NCI-H2227 treated with DMSO at 0.1 percent for 48 hours (cell line): ENCODE measurements around the gene ARHGAP26.

Source experiments
- DNase-seq: peaks from one replicate; lab custom pipeline; 2025; lab: John Stamatoyannopoulos, UW

Gene ARHGAP26

DNA sequence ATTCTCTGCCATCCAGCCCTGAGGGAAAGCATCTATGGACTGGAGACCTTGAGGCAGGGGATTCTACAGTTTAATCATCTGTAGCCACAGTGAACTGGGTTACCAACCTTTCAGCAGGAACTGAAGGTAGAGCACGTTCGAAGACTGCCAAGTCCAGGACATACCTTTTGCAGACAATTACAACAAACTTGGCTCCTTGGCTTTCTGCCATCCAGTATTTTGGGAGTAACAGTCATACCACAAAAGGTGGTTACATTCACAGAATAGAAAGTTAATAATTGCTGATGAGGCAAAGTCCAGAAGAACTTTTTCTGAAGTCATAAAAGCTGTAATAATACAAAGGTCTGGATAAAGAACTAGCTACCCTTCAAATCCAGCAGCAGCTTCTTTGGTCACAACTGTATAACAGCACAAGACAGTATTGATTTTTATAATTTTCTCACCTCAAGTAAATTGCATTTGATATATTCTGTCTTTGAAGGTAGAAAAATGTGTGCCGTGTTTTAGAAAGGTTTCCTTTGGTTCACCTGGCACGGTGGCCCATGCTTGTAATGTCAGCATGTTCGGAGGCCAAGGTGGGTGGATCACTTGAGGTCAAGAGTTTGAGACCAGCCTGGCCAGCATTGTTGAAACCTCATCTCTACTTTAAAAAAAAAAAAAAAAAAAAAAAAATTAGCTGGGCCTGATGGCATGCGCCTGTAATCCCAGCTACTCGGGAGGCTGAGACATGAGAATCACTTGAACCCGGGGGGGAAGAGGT lies 396.7 kb downstream of the ARHGAP26 start:
- DNase-seq = no peak

DNA sequence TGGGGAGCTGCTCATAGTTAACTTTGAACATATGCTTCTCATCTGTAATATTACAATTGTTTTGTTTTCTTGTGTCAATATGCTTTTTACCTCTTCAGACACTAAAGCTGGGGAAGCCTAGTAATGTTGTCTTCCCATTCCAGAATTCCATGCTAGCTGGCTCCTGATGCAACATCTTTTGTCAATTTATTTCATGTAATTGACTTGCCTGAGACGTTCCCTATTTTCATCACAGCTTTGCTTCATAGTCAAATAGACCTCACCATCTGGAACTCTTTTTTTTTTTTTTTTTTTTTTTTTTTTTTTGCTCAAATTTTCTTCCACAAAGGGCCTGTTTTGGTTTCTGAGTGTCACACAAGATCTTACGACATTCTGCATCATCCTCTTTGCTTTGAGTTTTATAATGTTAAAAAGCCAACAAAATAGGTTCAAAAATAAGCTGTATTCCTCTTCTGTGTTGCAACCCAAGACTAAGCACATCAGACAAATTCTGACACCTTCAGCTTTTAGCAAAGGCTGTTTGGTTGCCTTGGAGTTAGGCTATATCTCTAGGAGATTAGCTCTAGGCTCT lies 398.1 kb downstream of the ARHGAP26 start:
- DNase-seq = no peak

DNA sequence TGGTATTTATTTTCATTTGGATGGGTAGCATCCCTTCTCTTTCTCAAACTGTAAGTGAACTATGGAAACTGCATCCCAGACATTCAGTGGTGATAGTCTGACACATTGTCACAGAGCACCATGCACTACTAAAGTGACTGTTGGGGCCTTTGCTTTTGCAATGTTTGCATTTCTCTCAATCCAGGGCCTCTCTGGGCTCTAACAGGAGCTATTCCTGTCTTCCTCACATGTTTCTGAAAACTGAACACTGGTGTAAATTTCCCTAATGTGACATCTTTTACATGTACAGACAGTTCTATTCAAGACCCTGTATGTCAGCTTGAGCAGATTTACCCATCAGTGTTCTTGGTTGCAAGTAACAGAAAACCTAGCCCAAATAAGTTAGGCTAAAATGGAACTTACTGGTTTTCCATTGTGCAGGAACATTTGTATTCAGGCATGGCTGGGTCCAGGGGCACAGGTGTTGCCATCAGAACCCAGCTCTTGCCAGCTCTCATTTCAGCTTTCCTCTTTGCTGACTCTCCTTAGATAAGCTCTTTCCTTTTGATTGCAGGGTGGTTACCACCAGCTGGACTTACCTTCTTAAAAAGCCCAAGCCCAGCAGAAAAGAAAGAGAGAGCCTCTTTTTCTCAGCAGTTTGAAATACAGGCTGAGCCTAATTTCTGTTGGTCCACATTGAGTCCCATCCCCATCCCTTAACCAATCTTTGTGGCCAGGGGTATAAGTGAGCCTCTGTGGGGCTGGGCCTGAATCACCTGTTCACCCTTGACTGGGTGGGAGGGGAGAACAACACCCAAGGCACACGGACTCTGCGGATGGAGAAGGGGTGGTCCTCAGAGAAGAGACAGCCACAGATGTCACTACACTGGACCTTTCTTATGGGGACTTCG lies 399.0 kb downstream of the ARHGAP26 start:
- no peak for DNase-seq

DNA sequence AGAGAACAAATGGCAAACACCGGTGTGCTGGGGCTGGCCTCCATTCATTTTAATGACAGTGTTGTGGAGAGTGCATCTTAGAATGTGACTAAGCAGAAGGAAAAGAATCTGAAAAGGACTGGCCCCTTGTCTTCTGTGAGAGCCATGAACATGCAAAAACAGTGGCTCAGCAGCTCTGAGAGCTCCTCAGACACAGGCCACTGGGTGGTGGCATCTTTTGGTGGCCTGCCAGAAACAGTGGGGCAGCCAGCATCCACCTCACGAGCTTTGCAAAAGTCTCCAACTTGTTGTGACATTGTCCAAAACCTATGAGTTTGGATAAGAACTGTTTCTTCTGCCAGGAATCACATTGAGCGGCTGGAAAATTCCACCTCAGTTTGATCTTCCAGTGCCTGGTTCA lies 399.9 kb downstream of the ARHGAP26 start:
- DNase-seq = no peak

DNA sequence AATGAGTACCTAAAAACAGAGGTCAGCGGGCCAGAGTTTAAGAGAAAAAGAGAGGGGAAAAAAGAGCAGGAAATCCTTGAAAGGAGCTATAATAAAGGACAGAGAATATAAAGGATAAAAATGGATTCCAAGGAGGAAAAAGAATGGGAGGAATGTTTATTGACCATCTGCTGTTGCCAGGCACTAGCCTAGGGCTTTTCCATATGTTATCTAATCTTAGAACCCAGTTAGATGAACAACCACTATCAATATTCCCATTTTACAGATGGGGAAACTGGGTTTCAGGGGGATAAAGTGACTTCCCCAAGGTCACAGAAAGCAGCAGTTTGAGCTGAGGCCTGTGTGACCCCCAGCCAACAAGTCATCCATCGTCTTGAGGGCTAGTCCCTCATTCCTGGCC lies 400.8 kb downstream of the ARHGAP26 start:
- DNase-seq = no peak

DNA sequence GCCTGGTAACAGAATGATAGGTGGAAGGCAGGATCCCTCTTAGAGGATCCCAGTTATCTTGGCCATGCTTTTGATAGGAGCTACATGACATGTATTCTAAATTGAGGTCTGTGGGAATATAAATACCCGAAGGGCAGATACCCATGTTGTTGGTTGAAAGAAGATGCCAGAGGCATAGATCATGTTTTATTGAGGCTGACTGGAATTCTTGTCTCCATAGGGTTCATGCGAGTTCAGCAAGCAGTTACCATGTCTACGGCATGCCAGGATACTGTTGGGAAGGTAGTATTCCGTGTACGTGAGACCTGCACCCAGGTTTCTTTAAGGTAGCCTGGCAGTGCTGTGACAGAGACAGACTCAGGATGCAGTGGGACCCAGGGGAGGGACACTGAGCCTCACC lies 402.6 kb downstream of the ARHGAP26 start:
- no peak for DNase-seq

DNA sequence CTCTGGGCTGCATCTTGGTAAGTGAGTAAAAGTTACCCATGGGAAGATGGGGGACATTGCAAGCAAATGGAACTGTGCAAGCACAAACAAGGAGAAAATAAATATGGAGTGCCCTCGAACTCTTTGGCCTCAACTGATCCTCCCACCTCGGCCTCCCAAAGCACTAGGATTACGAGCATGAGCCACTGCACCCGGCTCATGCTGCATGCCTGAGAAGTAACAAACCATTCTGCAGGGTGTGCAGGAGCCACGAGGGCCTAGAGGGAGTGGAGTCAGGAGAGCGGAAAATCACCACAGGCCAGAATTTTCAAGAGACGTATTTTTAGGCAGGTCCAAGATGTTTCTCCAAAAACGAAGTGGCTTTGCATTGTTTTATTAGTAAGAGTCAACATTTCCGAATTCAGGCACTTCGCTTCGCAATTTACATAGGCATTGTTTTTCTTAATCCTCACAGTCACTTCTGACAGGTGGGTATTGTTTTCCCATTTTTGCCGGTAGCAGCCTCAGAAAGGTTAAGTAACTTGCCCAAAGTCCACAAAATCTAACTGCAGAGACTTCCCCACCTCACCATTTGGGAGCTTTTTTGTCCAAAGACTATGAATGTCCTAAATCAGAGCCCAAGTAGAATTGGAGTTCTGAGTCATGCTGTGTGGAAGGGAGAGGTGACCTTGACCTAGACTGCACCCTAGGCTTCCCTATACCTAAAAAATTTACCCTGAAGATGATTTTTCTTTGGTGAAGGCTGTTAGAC lies 403.1 kb downstream of the ARHGAP26 start:
- no peak for DNase-seq

DNA sequence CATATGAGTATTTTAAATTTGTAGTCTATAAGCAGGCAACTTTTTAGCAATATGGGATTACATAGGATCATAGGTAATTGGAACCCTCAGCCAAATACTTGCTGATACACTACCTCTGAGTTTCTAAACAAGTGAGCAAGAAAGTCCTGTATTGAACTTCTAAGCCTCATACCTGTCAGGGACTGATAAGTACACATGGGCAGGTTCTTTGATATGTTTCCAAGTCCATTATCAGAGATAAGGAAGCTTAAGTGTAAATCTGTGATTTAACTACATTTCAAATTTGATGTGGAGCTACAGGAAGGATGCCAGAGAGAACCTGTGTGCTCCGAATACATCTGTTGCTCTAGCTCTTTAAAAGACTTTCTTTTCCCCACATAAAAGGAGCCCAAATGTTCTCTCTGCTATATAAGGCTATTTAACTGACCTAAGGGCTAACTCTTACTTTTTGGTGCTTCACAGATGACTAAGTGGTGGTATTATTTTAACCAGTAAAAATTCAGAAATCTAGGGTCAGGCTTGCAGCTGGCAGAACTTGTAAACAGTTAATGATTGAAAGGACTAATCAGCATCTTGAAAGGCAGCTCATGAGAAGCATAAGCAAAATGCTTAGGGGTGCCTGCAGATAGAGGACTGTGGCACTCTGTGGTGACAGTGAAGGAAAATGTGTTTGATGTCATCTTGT lies 404.7 kb downstream of the ARHGAP26 start:
- no peak for DNase-seq

DNA sequence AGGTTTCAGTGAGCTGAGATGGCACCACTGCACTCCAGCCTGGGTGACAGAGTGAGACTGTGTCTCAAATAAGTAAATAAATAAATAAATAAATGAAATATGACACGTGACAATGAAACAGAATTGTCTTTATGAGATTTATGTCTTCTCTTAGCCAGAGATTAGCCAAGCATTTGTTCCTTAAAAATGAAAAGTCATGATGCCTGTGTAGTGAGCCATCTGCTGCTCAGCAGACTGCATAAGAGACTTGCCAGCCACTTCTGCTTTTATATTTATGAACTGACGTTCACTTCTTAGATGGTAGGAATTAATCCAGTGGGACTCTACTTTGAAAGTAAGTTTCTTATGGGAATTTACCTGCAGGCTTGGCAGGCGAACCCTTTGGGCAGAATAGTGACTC lies 405.9 kb downstream of the ARHGAP26 start:
- DNase-seq = no peak

DNA sequence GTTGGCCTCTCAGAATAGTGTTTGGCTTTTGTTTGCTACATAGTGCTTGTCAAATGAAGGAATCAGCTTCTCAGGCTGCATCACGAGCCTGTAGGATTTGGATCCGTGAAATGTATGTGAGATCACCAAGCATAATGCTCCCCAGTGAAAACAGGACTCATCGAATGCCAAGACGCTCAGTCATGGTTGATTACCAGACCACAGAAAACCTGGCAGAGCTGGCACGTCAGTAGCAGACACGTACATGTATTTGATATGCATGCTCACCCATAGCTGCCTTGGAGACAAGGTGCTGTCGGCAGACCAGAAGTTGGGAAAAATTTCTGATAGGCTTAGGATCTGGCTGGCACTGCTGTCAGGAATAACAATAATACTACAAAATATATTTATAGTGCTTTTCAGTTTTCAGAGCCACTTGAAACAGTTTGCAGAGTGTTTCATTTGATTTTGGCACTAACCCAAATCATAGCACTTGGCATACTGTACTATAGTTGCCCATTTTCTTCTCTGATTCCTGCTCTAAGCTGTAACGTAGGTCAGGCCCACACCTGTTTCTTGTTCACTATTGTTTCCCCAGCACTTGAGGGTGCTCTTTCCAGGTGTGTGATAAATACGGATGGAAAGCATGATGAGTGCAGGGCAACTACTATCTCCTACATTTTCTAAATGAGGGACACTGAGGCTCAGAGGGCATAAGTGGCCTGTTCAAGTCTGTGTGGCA lies 407.2 kb downstream of the ARHGAP26 start:
- DNase-seq = no peak

DNA sequence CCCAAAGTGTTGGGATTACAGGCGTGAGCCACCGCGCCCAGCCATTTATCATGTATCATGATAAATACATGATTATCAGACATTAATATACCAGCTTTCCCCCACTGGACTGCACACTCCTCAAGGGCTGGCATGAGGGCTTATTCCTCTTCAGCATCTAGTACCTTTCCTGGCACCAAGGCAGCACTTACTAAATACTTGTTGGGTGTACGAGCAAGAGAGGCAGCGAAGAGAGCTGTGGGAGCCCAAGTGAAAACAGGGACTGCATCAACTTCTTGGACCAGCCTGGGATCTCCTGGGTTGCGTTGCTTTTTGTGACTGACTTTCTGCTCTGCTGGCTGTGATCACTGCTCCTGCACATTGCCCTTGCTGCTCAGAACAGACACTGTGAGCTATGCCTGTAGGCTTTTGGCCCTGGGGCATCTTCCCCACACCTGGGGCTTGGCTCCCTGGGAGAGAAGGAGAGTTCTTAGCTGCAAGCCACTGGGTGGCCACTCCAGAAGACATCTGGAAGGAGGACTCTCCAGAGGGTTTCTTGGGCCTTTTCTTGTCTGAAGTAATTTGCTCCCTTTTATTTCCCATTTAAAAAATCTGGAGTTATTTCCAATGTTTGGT lies 409.1 kb downstream of the ARHGAP26 start:
- no peak for DNase-seq

DNA sequence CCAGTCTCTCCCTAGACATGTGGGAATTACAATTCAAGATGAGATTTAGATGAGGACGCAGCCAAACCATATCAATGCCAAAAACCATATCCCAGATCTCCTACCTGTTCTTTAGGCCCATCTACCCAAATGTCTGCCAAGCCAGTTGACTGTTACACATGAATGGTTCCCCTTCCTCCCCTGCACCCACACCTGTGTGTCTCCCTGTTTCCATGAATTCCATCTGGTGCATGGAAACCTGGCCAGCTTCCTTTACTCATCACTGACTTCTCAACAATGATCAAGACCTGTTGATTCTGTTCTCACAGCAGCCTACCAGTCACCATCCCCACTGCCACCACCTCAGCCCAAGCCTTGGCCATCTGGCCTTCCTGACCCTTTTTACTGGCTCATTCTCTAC lies 410.6 kb downstream of the ARHGAP26 start:
- DNase-seq = no peak

DNA sequence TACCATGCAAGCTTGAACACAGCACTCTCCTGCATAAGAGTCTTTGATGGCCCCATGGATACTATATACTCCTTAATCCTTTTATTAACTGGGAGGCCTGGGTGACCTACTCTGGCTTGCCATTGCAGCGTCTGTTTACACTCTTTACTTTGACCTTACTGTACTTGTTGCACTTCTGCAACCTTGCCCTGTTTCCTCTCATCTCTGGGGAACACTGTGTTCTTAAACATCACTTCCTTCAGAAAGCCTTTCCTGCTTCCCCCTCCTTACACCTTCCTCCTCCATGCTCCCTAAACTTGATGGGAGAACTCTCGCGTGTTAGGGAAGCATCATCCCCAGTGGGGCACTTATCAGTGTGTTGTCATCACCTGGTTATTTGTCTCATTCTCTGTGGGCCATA lies 411.0 kb downstream of the ARHGAP26 start:
- no peak for DNase-seq

DNA sequence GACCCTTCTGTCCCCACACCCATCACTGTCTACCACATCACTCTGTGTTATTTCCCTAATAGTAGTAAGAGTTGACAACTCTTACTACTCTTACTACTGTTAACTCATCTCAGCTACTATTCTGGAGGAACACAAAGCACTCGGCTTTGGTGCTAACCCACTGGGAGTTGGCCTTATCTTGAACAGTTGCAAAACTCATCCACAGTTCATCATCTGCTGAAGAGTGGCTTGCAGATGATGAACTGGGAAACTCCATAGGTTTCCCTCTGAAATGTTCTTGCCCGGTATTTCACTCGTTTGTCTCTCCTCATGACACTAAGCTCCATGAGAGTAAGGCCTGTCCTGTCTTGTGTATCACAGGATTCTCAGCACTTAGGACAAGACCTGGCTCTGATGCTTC lies 411.9 kb downstream of the ARHGAP26 start:
- no peak for DNase-seq

DNA sequence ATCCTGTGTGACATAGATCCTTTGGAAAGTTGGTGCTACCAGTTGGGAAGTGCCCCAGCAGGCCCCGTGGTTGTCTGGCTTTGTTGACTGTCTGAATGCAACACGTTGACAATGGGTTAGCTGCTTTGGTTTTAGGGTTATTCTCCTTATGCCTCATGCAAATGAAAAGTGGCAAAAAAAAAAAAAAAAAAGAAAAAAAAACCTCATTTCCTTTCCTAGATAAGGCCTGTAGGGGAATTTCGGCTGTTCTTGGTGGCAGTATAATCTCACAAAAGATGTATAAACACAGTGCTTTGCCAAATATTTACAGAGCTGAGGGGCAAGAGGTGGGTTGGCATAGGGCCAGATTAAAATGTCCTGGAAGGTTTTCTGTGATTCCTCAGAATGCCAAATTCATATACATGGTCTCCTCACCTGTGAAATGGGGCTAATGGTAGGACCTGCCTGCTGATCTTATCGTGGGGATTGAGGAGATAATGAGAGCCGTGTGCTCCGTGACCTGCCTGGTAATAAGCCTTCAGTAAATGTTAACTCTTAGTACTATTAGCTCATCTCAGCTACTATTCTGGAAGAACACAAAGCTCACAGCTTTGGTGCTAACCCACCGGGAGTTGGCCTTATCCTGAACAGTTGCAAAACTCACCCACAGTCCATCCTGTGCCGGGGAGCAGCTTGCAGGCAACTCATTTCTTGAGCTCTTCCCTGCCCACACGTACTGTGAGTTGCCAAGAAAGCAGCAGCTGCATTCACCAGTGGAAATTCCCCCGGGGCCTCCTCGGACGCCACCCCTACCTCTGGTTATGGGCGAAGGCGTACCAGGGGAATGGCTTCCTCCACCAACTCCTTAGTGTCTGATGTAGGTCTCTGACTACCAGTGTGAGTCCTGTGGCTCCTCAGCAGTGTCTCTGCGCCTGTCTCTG lies 413.0 kb downstream of the ARHGAP26 start:
- no peak for DNase-seq

DNA sequence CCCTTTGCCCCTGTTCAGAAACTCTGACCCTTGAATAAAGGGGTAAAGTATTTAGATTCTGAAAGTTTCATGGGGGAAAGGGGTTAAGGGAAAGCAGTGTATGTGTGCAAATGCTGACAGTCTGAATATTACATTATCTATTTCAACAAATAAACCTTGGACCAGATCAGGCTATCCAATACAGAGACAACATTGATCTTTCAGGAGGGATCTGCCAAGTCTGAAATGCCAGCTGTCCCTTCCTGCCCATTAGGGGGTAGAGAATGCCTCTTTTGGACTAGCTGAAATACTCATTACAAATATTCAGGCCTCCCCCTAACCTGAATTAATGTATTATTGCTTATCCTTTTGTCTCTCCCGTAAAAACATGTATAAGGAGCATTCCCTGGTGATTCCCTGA lies 413.8 kb downstream of the ARHGAP26 start:
- no peak for DNase-seq

DNA sequence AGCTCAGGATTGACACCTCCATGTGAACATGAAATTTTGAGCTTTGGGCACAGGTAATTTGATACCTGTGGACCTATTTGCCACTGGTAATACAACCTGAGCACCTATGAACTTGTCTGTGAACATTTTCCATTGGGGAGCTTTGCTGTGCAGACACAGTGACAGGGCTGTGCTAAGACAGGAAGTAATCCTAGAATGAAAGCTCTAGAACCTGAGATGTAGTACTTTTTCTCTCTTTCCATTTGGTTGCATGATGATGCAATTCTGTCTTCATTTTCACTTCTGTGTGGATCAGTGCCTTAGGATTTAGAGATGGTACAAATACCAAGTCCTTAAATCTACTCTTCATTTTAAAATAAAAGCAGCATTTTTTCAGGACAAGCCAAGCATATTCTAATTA lies 416.4 kb downstream of the ARHGAP26 start:
- DNase-seq = no peak

DNA sequence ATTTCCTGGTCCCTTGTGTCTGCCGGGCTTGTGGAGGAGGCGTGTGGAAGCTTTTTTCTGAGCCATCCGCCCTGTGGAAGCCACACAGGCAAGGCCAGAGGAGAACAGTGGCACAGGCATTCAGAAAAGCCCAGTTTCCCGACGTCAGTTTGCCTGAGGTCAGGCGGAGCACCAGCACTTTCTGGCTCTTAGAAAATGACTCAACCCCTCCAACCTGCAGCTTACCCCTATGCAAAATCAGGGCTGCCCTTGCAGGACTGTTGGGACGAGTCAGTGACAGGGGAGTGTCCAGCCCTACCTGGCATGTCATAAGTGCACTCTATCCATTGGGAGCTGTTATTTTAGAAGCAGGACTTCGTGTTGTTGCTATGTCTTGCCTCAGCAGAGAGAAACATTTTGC lies 417.3 kb downstream of the ARHGAP26 start:
- no peak for DNase-seq

DNA sequence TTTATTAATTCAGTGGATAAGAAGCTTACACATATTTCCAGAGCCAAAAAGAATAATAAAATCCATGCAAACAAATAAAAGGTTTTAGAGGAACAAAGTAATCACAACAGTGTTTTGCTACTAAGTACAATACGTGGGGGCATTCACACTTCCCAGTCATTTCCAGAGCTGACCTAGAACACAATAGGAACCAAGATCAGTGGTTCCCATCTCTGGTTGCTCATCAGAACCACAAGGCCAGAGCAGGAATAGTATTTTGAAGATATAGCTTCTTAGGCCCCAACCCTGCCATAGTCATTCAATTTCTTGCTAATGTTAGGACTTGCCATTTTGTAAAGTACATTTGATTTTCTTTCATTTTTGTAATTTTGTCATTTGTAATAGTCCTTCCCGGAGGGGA lies 417.9 kb downstream of the ARHGAP26 start:
- no peak for DNase-seq

DNA sequence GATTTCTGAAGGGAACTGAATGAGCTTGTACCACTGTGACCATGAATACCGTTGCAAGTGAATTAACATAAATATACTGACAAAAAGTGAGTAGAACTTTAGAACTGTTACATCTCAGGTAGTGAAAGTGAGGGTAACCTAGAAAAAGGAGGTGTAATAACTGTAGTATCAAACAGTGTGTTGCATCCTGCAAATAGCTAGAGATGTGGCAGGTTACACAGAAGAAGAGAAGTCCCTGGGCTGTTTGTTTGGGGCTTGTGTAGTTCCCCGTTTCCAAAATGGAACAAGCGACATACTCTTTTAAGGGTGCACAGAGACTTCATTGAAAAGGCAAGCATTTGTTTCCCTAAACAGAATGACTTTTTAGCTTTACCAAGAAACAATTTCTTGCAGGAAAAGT lies 418.5 kb downstream of the ARHGAP26 start:
- no peak for DNase-seq
